PC-9 (cell line): ENCODE data around the gene MLXIPL. TPM values are rescaled to one million over a fixed set of nuclear protein-coding genes. Genes with fewer than 3 reads are reported as not detected.

Experiments used
- BruUV-seq: library from RNA; stranded (reverse); fragments of 400-500 nt; replicated peaks from 2 replicates; lab custom pipeline; 2021; lab: Mats Ljungman, UMichigan
- CTCF ChIA-PET: fragments of 300-600 bp; sonication (Branson Sonifier 250); formaldehyde crosslinking; loops from one replicate; lab custom pipeline; 2022; ENCODE audit warnings: antibody characterized with exemption; lab: Charles Lee
- POLR2A ChIA-PET: fragments of 300-600 bp; sonication (Branson Sonifier 250); formaldehyde crosslinking; loops from one replicate; lab custom pipeline; 2022; ENCODE audit warnings: antibody characterized with exemption; ENCODE audit not compliant: unreplicated experiment; lab: Charles Lee
- DNase-seq, 2 experiments: peaks; one replicate each; pipeline versions ENCODE4 v3.0.0 to v3.0.0-alpha.2; 2015 to 2022; ENCODE audit warnings: mixed read lengths in 1 of 2
- H2AFZ ChIP-seq: fragments of 200-600 bp; sonication (generic); 2 replicates; pipeline ENCODE4 v1.8.1; 2017; ENCODE audit warnings: antibody characterized with exemption
- H3F3A ChIP-seq: fragments of 200-600 bp; sonication (generic); 2 replicates; pipeline ENCODE4 v1.8.1; 2017; ENCODE audit warnings: antibody characterized with exemption, mild to moderate bottlenecking, low read depth; ENCODE audit not compliant: insufficient read depth
- H3K27ac ChIP-seq: fragments of 200-600 bp; sonication (generic); 2 replicates; pipeline ENCODE4 v1.6.1; 2016; ENCODE audit warnings: mixed run types
- H3K27me3 ChIP-seq: fragments of 200-600 bp; sonication (generic); 2 replicates; pipeline ENCODE4 v1.6.1; 2016; ENCODE audit warnings: low read depth, mixed run types; ENCODE audit not compliant: insufficient read depth
- H3K36me3 ChIP-seq: fragments of 200-600 bp; sonication (generic); 2 replicates; pipeline ENCODE4 v1.6.1; 2016; ENCODE audit warnings: low read depth, mixed run types
- H3K4me1 ChIP-seq: fragments of 200-600 bp; sonication (generic); replicated peaks from 2 replicates; pipeline ENCODE4 v1.6.1; 2016; ENCODE audit warnings: mixed run types; ENCODE audit not compliant: insufficient read depth
- H3K4me2 ChIP-seq: fragments of 200-600 bp; sonication (generic); 2 replicates; pipeline ENCODE4 v1.6.1; 2017; ENCODE audit warnings: mixed run types
- H3K4me3 ChIP-seq: fragments of 200-600 bp; sonication (generic); 2 replicates; pipeline ENCODE4 v1.6.1; 2016; ENCODE audit warnings: mixed run types
- H3K79me2 ChIP-seq: fragments of 200-600 bp; sonication (generic); 2 replicates; pipeline ENCODE4 v1.6.1; 2017; ENCODE audit warnings: low read depth, mixed run types
- H3K9me2 ChIP-seq: fragments of 200-600 bp; sonication (generic); 2 replicates; pipeline ENCODE4 v1.8.1; 2017; ENCODE audit warnings: mild to moderate bottlenecking; ENCODE audit not compliant: insufficient read depth
- H3K9me3 ChIP-seq: fragments of 200-600 bp; sonication (generic); 2 replicates; pipeline ENCODE4 v1.8.1; 2016; ENCODE audit warnings: low read depth; ENCODE audit not compliant: insufficient read depth
- H4K20me1 ChIP-seq: fragments of 200-600 bp; sonication (generic); 2 replicates; pipeline ENCODE4 v1.8.1; 2017; ENCODE audit not compliant: insufficient read depth
- EZH2 ChIP-seq: fragments of 200-600 bp; sonication (generic); IDR thresholded peaks from 2 replicates; pipeline ENCODE4 v1.8.0; 2017; ENCODE audit warnings: antibody characterized with exemption, low read depth
- intact Hi-C: fragments of 100-400 bp; cut with micrococcal nuclease; formaldehyde crosslinking; loops from one replicate; pipeline ENCODE4 v1.10.0; 2022; ENCODE audit not compliant: unreplicated experiment
- total RNA-seq: library from RNA; stranded (reverse); gene quantifications from 2 replicates; pipeline ENCODE4 v1.2.3, GENCODE V29; 2021
- TF ChIP-seq, protein P1 (sequence below): fragments of 200-600 bp; sonication (generic); conservative IDR thresholded peaks from 2 replicates; pipeline ENCODE4 v1.6.1; 2017; ENCODE audit warnings: mixed run types, antibody characterized with exemption, mild to moderate bottlenecking, moderate library complexity

The MLXIPL gene
- total RNA-seq, 1 experiment from 2014 or later = 24.9 TPM

DNA sequence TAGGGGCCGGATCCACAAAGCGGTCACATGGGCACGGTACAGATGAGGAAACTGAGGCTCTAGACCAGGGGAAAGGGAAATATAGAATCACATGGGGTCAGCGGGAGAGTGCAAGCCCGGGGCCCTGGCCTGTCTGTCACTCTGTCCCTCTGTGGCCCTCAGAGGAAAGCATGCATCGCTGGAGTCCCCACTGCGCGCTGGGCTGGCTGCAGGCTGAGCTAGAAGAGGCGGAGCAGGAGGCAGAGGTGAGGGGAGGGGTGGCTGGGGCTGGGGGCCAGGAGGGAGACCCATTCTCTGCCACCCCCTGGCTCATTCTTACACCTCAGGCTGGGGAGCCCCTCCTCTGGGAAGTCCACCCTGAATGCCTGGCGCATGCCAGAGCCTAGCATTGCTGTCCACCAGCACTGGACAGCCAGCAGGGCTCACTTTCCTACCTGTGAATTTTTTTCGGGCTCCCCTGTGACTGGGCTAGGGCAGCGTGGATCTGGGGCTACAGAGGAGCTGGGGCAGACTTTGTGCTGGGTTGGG lies 45.6 kb upstream of the MLXIPL start:
- H3K79me2 ChIP-seq = no peaks in the 10 kb centered on the region
- peaks cover 17% of the 10 kb centered on the region; the same call in 1 of the 2 replicates for H3F3A ChIP-seq
- POLR2A ChIA-PET = no interaction called here
- H3K27ac ChIP-seq = no peak overlapping the region
- CTCF ChIA-PET = no interaction called here
- intact Hi-C loops = loop anchor here (5.0 kb wide), 3 partner anchors 43 to 148 kb away; partner anchors contain the start of genes BAZ1B and STX1A
- BruUV-seq = no TSS peak
- no peaks in the 10 kb centered on the region for H3K36me3 ChIP-seq
- H3K27me3 ChIP-seq = no peaks in the 10 kb centered on the region
- no peaks in the 10 kb centered on the region for H4K20me1 ChIP-seq
- TF ChIP-seq, protein P1, sequence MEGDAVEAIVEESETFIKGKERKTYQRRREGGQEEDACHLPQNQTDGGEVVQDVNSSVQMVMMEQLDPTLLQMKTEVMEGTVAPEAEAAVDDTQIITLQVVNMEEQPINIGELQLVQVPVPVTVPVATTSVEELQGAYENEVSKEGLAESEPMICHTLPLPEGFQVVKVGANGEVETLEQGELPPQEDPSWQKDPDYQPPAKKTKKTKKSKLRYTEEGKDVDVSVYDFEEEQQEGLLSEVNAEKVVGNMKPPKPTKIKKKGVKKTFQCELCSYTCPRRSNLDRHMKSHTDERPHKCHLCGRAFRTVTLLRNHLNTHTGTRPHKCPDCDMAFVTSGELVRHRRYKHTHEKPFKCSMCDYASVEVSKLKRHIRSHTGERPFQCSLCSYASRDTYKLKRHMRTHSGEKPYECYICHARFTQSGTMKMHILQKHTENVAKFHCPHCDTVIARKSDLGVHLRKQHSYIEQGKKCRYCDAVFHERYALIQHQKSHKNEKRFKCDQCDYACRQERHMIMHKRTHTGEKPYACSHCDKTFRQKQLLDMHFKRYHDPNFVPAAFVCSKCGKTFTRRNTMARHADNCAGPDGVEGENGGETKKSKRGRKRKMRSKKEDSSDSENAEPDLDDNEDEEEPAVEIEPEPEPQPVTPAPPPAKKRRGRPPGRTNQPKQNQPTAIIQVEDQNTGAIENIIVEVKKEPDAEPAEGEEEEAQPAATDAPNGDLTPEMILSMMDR = no peak
- TF ChIP-seq EZH2 = no peak
- H3K9me2 ChIP-seq = no peaks in the 10 kb centered on the region
- H3K4me2 ChIP-seq = no peak overlapping the region
- DNase-seq = no peak
- no peak overlapping the region for H2AFZ ChIP-seq
- H3K4me3 ChIP-seq = no peak overlapping the region
- H3K9me3 ChIP-seq = no peaks in the 10 kb centered on the region
- 0 out of 2 replicates have a peak, but pooled peaks cover under 1% of the 10 kb centered on the region for H3K4me1 ChIP-seq

- Histone ChIP-seq H4K20me1 (no peaks in the 10 kb centered on the region), H3K9me3 (no peaks in the 10 kb centered on the region), H3K27ac (no peak overlapping the region), H3K79me2 (no peaks in the 10 kb centered on the region), H3K4me3 (no peak overlapping the region), H3K36me3 (no peaks in the 10 kb centered on the region), H3K9me2 (no peaks in the 10 kb centered on the region), H3K27me3 (no peaks in the 10 kb centered on the region), H3K4me1 (0 out of 2 replicates have a peak, but pooled peaks cover 4% of the 10 kb centered on the region), H2AFZ (no peak overlapping the region), H3F3A (peaks cover 16% of the 10 kb centered on the region; the same call in 1 of the 2 replicates), H3K4me2 (peak overlapping the region; percentile 75; the same call in 1 of the 2 replicates)
- BruUV-seq = no TSS peak
- intact Hi-C loops = loop anchor here (5.0 kb wide), 3 partner anchors 42 to 147 kb away; partner anchors contain the start of genes BAZ1B and STX1A
- POLR2A ChIA-PET = no interaction called here
- no peak for DNase-seq
- no peak for TF ChIP-seq EZH2
- TF ChIP-seq, protein P1 = no peak
- CTCF ChIA-PET = interaction anchor here (0.6 kb wide), 2 partner anchors 92 to 471 kb away, joined by 10 to 14 read pairs; no protein-coding TSS in a partner anchor
Observed at GRCh38 chr7:73669288-73669701, 45.0 kb upstream of the MLXIPL start.

- no peak overlapping the region for H3K27ac ChIP-seq
- no peaks in the 10 kb centered on the region for H3K9me3 ChIP-seq
- no peaks in the 10 kb centered on the region for H4K20me1 ChIP-seq
- H3K36me3 ChIP-seq = no peaks in the 10 kb centered on the region
- DNase-seq = no peak
- H2AFZ ChIP-seq = 0 out of 2 replicates have a peak overlapping the region, but pooled peaks have one; percentile 73
- H3K9me2 ChIP-seq = no peaks in the 10 kb centered on the region
- H3F3A ChIP-seq = peaks cover 16% of the 10 kb centered on the region; the same call in 1 of the 2 replicates
- H3K27me3 ChIP-seq = no peaks in the 10 kb centered on the region
- CTCF ChIA-PET = interaction anchor here (0.6 kb wide), 2 partner anchors 92 to 472 kb away, joined by 10 to 14 read pairs; no protein-coding TSS in a partner anchor
- H3K4me1 ChIP-seq = 0 out of 2 replicates have a peak, but pooled peaks cover 4% of the 10 kb centered on the region
- peak overlapping the region; percentile 75 for H3K4me2 ChIP-seq
- intact Hi-C loops = loop anchor here (5.0 kb wide), 3 partner anchors 42 to 147 kb away; partner anchors contain the start of genes BAZ1B and STX1A
- no TSS peak for BruUV-seq
- TF ChIP-seq, protein P1 = no peak
- no peak for TF ChIP-seq EZH2
- POLR2A ChIA-PET = no interaction called here
- no peaks in the 10 kb centered on the region for H3K79me2 ChIP-seq
- H3K4me3 ChIP-seq = peak overlapping the region; percentile 40; the same call in 1 of the 2 replicates
Observed at GRCh38 chr7:73668886-73669230, 44.5 kb upstream of the MLXIPL start.
